Endothelial cell of umbilical vein (primary cell): ENCODE data around the gene CTBP2. TPM values are rescaled to one million over a fixed set of nuclear protein-coding genes. Genes with fewer than 3 reads are reported as not detected.

Experiments used
- BruUV-seq: library from RNA; stranded (reverse); fragments of 400-500 nt; replicated peaks from 2 replicates; lab custom pipeline; 2021; lab: Mats Ljungman, UMichigan
- CTCF ChIA-PET: fragments of 300-600, 350-600 bp; sonication (Branson Sonifier 250); formaldehyde crosslinking; loops from one replicate; lab custom pipeline; 2021; ENCODE audit warnings: antibody characterized with exemption, inconsistent platforms; lab: Charles Lee
- POLR2A ChIA-PET: fragments of 300-600, 350-600 bp; sonication (Branson Sonifier 250); formaldehyde crosslinking; loops from one replicate; lab custom pipeline; 2021; ENCODE audit warnings: antibody characterized with exemption, inconsistent platforms; lab: Charles Lee
- DNase-seq: peaks from one replicate; pipeline ENCODE4 v3.0.0-alpha.2; 2011; ENCODE audit warnings: low read depth, low spot score
- FAIRE-seq: peaks from 2 replicates; lab custom pipeline; 2011; peaks lifted over from hg19 to GRCh38; lab: Jason Lieb, UNC
- H2AFZ ChIP-seq: 2 replicates; pipeline ENCODE4 v1.6.0; 2012; ENCODE audit warnings: low read depth, low read length, control low read depth, inconsistent platforms
- H3K27ac ChIP-seq: 2 replicates; pipeline ENCODE4 v1.5.1; 2011; ENCODE audit warnings: low read depth, mild to moderate bottlenecking, control low read depth, low read length, moderate library complexity; ENCODE audit not compliant: insufficient read depth
- H3K27me3 ChIP-seq, 2 experiments: 2 replicates each; pipeline versions ENCODE4 v1.6.0 to v1.6.1; 2011; ENCODE audit warnings: low read length in 2 of 2, mixed read lengths in 1 of 2; ENCODE audit not compliant: control insufficient read depth in 2 of 2, insufficient read depth in 2 of 2
- H3K36me3 ChIP-seq, 2 experiments: 2 replicates in 1 of 2; 3 replicates in 1 of 2; pipeline ENCODE4 v1.5.1; 2011; ENCODE audit warnings: low read length in 2 of 2, mild to moderate bottlenecking in 1 of 2, moderate library complexity in 1 of 2; ENCODE audit not compliant: control insufficient read depth in 2 of 2, insufficient read depth in 2 of 2; ENCODE audit errors: extremely low read depth in 1 of 2
- H3K4me1 ChIP-seq: 3 replicates; pipeline ENCODE4 v1.5.1; 2011; ENCODE audit warnings: mild to moderate bottlenecking, low read length; ENCODE audit not compliant: control insufficient read depth, insufficient read depth; ENCODE audit errors: extremely low read depth
- H3K4me2 ChIP-seq: 2 replicates; pipeline ENCODE4 v1.6.1; 2011; ENCODE audit warnings: low read length, control low read depth, mixed read lengths; ENCODE audit not compliant: insufficient read depth
- H3K4me3 ChIP-seq, 3 experiments: fragments of 200-600 bp in 1 of 3; sonication (generic), shearing (Covaris generic) in 1 of 3; replicated peaks in 1 of 3; 2 replicates each; pipeline ENCODE4 v1.5.1; 2011 to 2016; ENCODE audit warnings: control low read depth in 3 of 3, low read length in 3 of 3, mild to moderate bottlenecking in 2 of 3, inconsistent platforms in 1 of 3, low read depth in 1 of 3, moderate library complexity in 1 of 3; ENCODE audit not compliant: insufficient read depth in 1 of 3
- H3K79me2 ChIP-seq: 2 replicates; pipeline ENCODE4 v1.6.0; 2012; ENCODE audit warnings: low read length, inconsistent platforms; ENCODE audit not compliant: control insufficient read depth, insufficient read depth
- H3K9ac ChIP-seq: replicated peaks from 2 replicates; pipeline ENCODE3; 2011; ENCODE audit warnings: low read length, control low read depth; ENCODE audit not compliant: insufficient read depth; ENCODE audit errors: extremely low read depth
- H3K9me1 ChIP-seq: replicated peaks from 3 replicates; pipeline ENCODE4 v1.6.0; 2011; ENCODE audit warnings: mild to moderate bottlenecking, low read length; ENCODE audit not compliant: control insufficient read depth, insufficient read depth; ENCODE audit errors: extremely low read depth
- H3K9me3 ChIP-seq: replicated peaks from 2 replicates; pipeline ENCODE4 v1.5.1; 2012; ENCODE audit warnings: low read length, inconsistent platforms; ENCODE audit not compliant: control insufficient read depth, insufficient read depth
- H4K20me1 ChIP-seq: replicated peaks from 2 replicates; pipeline ENCODE3; 2011; ENCODE audit warnings: mild to moderate bottlenecking, low read length; ENCODE audit not compliant: control insufficient read depth, insufficient read depth; ENCODE audit errors: extremely low read depth
- EZH2 ChIP-seq: IDR thresholded peaks from 2 replicates; pipeline ENCODE4 v1.6.1; 2012; ENCODE audit warnings: borderline replicate concordance, low read depth, mild to moderate bottlenecking, moderate library complexity, low read length, inconsistent platforms; ENCODE audit not compliant: severe bottlenecking
- FOS ChIP-seq: IDR thresholded peaks from 2 replicates; pipeline ENCODE4 v1.6.1; 2011; ENCODE audit warnings: mild to moderate bottlenecking, low read length, moderate library complexity, borderline replicate concordance; ENCODE audit not compliant: insufficient read depth
- GATA2 ChIP-seq: IDR thresholded peaks from 2 replicates; pipeline ENCODE4 v1.7.0; 2011; ENCODE audit warnings: low read depth, mild to moderate bottlenecking, moderate library complexity, mixed read lengths, low read length; ENCODE audit not compliant: insufficient read length, insufficient read depth
- MYC ChIP-seq: IDR thresholded peaks from one replicate; pipeline ENCODE4 v1.6.1; 2011; ENCODE audit warnings: mild to moderate bottlenecking, low read depth, low read length
- POLR2A ChIP-seq: IDR thresholded peaks from 2 replicates; pipeline ENCODE4 v1.6.1; 2012; ENCODE audit warnings: low read depth, mild to moderate bottlenecking, control low read depth, low read length
- POLR2AphosphoS5 ChIP-seq: IDR thresholded peaks from 2 replicates; pipeline ENCODE4 v1.6.1; 2012; ENCODE audit warnings: low read depth, mild to moderate bottlenecking, control low read depth, low read length, moderate library complexity; ENCODE audit not compliant: insufficient read depth
- dilution Hi-C: fragments of 300-500 bp; cut with MboI; formaldehyde crosslinking; loops from one replicate; pipeline ENCODE4 v1.15.0; 2019; ENCODE audit warnings: low sequenced_read_pairs; ENCODE audit not compliant: extremely low pct_ligation_motif_present
- intact Hi-C: fragments of 100-400 bp; cut with micrococcal nuclease; formaldehyde crosslinking; loops from one replicate; pipeline ENCODE4 v1.10.0; 2022
- polyA plus RNA-seq, 4 experiments: library from polyadenylated mRNA; depleted of rRNA in 3 of 4; stranded (reverse) in 3 of 4; unstranded in 1 of 4; fragments of >200 nt; gene quantifications; 2 replicates each; pipeline versions ENCODE4 v1.2.1 to v1.2.3, GENCODE V29; 2011 to 2012; ENCODE audit warnings: missing spikeins in 1 of 4
- total RNA-seq: library from RNA; stranded (reverse); gene quantifications from 2 replicates; pipeline ENCODE4 v1.2.3, GENCODE V29; 2021
- TF ChIP-seq, protein P1 (sequence below): IDR thresholded peaks from 2 replicates; pipeline ENCODE4 v1.6.1; 2011; ENCODE audit not compliant: insufficient read depth, insufficient read length
- TF ChIP-seq, protein P2 (sequence below), 2 donors: IDR thresholded peaks; 1 replicate in 1 of 2; 2 replicates in 1 of 2; pipeline ENCODE4 v1.5.1; 2011; ENCODE audit warnings: low read length in 2 of 2, mild to moderate bottlenecking in 2 of 2, moderate library complexity in 2 of 2, control low read depth in 1 of 2, inconsistent platforms in 1 of 2, low read depth in 1 of 2; ENCODE audit not compliant: insufficient read depth in 1 of 2; ENCODE audit errors: extremely low read depth in 1 of 2

The CTBP2 gene
- total and polyA plus RNA-seq, 2 donors (not counting 3 experiments of a cell fraction or from before 2014, with no cell fraction given), result 118 to 128 TPM

DNA sequence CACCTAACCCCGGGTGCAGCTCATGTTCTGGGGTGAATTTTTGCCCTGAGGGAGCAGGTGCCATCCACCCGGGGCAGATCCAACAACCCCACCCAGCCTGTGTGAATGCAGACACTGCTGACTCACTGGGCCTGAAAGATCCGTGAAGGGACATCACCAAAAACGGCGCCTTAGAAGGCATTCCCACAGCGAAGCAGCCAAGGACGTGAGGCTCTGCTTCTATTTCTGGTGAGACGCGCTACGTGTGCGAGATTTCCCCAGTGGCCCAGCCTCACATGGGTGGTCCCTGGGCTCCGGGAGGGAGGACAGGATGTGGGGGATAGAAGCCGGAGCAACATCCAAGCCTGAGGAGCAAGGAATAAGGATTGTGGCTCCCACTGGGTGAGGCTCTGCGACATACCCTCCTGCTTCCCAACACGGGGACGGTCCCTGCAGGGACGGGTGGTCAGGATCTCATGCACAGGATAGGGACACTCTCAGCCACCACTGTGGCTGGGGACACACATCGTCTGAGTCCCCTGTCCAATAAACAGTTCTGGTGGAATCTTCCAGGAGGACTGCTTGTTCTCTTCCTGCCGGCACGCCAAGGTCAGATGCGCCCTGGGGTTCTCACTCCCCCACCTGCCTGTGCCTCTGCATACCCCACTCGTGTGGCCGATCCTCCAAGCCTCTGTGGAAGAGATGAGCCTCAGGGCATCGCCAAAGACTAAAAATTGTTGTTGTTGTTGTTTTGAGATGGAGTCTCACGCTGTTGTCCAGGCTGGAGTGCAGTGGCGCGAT lies 148.2 kb downstream of the CTBP2 start:
- Histone ChIP-seq H2AFZ (no peak overlapping the region), H3K27ac (no peak overlapping the region), H3K9me3 (no peaks in the 10 kb centered on the region), H3K4me2 (no peak overlapping the region), H3K79me2 (peaks cover 63% of the 10 kb centered on the region), H3K36me3 (peaks cover 2 to 19% of the 10 kb centered on the region in 2 experiments), H3K9ac (no peak overlapping the region), H3K4me3 (no peak overlapping the region), H3K9me1 (no peaks in the 10 kb centered on the region), H3K27me3 (no peaks in the 10 kb centered on the region), H4K20me1 (no peaks in the 10 kb centered on the region), H3K4me1 (no peaks in the 10 kb centered on the region)
- FAIRE-seq, result no peak
- intact Hi-C loops, result no loop called here
- no TSS peak for BruUV-seq
- ChIA-PET POLR2A (no interaction called here), CTCF (interaction anchor here (0.9 to 1.4 kb wide), 2 partner anchors 19 to 38 kb away, joined by 3 to 6 read pairs; no protein-coding TSS in a partner anchor)
- dilution Hi-C loops, result no loop called here
- no peak for TF ChIP-seq POLR2AphosphoS5
- no peak for TF ChIP-seq MYC
- TF ChIP-seq GATA2, result no peak
- TF ChIP-seq FOS, result no peak
- TF ChIP-seq EZH2, result no peak
- TF ChIP-seq, protein P1, sequence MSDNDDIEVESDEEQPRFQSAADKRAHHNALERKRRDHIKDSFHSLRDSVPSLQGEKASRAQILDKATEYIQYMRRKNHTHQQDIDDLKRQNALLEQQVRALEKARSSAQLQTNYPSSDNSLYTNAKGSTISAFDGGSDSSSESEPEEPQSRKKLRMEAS, result no peak
- TF ChIP-seq, protein P2, sequence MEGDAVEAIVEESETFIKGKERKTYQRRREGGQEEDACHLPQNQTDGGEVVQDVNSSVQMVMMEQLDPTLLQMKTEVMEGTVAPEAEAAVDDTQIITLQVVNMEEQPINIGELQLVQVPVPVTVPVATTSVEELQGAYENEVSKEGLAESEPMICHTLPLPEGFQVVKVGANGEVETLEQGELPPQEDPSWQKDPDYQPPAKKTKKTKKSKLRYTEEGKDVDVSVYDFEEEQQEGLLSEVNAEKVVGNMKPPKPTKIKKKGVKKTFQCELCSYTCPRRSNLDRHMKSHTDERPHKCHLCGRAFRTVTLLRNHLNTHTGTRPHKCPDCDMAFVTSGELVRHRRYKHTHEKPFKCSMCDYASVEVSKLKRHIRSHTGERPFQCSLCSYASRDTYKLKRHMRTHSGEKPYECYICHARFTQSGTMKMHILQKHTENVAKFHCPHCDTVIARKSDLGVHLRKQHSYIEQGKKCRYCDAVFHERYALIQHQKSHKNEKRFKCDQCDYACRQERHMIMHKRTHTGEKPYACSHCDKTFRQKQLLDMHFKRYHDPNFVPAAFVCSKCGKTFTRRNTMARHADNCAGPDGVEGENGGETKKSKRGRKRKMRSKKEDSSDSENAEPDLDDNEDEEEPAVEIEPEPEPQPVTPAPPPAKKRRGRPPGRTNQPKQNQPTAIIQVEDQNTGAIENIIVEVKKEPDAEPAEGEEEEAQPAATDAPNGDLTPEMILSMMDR (IDR thresholded peaks at IDR 0.05; ENCODE audit: extremely low read depth in 1 of 2, insufficient read depth in 1 of 2, low read depth in 1 of 2, low read length in 2 of 2), result no peak
- TF ChIP-seq POLR2A, result no peak
- no peak for DNase-seq
